ENCODE measurements around the gene NUTM1.
"Not testable (repeated sequence)": the region's sequence is repeated elsewhere in the genome, so short reads cannot be mapped to it uniquely, and the experiment has no call there.

NUTM1 gene

DNA sequence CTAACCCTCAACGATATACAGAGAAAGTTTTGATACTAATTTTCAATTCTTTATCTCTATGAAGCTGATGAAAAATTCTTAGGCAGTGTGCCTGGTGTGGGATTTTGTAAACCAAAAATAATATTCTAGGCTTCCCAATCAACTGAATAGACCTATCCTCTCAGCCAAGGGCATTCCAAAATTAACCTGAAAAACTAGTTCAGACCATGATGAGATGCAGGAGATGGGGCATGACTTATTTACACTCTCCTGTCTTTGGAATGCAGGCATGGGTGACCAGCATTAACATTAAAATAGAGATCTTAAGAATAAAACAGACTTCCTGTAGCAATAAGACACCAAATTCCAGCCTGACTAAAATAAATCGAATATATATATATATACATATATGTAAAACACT, 31.7 kb downstream of the NUTM1 start (continued):
- TF ChIP-seq ZNF624 (tag by site-specific recombination; IDR thresholded peaks at IDR 0.05) (no peak), ZNF76 (tag by site-specific recombination; IDR thresholded peaks at IDR 0.05; ENCODE audit: borderline replicate concordance, low read depth) (no peak), ZNF561 (tag by site-specific recombination; IDR thresholded peaks at IDR 0.05; ENCODE audit: borderline replicate concordance) (no peak), ZNF404 (tag by site-specific recombination; IDR thresholded peaks at IDR 0.05) (no peak), ZFP37 (tag by site-specific recombination; IDR thresholded peaks at IDR 0.05) (no peak), ZNF221 (tag by site-specific recombination; IDR thresholded peaks at IDR 0.05; ENCODE audit: borderline replicate concordance) (no peak), ZBTB20 (tag by site-specific recombination; IDR thresholded peaks at IDR 0.05) (no peak)
- TF ChIP-seq, protein P1, sequence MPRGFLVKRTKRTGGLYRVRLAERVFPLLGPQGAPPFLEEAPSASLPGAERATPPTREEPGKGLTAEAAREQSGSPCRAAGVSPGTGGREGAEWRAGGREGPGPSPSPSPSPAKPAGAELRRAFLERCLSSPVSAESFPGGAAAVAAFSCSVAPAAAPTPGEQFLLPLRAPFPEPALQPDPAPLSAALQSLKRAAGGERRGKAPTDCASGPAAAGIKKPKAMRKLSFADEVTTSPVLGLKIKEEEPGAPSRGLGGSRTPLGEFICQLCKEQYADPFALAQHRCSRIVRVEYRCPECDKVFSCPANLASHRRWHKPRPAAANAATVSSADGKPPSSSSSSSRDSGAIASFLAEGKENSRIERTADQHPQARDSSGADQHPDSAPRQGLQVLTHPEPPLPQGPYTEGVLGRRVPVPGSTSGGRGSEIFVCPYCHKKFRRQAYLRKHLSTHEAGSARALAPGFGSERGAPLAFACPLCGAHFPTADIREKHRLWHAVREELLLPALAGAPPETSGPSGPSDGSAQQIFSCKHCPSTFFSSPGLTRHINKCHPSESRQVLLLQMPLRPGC (tag by site-specific recombination; IDR thresholded peaks at IDR 0.05): no peak
- TF ChIP-seq, protein P2, sequence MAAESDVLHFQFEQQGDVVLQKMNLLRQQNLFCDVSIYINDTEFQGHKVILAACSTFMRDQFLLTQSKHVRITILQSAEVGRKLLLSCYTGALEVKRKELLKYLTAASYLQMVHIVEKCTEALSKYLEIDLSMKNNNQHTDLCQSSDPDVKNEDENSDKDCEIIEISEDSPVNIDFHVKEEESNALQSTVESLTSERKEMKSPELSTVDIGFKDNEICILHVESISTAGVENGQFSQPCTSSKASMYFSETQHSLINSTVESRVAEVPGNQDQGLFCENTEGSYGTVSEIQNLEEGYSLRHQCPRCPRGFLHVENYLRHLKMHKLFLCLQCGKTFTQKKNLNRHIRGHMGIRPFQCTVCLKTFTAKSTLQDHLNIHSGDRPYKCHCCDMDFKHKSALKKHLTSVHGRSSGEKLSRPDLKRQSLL (tag by site-specific recombination; IDR thresholded peaks at IDR 0.05): no peak

DNA sequence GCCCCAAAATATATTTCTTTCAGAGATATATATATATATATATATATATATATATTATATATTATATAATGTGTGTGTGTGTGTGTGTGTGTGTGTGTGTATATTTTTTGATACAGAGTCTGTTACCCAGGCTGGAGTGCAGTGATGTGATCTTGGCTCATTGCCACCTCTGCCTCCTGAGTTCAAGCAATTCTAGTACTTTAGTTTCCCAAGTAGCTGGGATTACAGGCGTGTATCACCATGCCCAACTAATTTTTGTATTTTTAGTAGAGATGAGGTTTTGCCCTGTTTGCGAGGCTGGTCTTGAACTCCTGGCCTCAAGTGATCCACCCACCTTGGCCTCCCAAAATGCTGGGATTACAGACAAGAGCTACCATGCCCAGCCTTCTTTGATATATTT, 32.4 kb downstream of the NUTM1 start:
- H3K27ac ChIP-seq (ENCODE audit: extremely low read depth, low read depth, low read length); POLR2A ChIA-PET; H3K9me3 ChIP-seq (ENCODE audit: control insufficient read depth, insufficient read depth, low read depth, low read length); H3K4me1 ChIP-seq (ENCODE audit: control insufficient read depth, insufficient read depth, low read length); H3K36me3 ChIP-seq (ENCODE audit: control insufficient read depth in 2 of 2, insufficient read depth in 1 of 2, low read length in 2 of 2); CTCF ChIA-PET; H3K4me3 ChIP-seq (ENCODE audit: low read depth, low read length): not testable (repeated sequence)

DNA sequence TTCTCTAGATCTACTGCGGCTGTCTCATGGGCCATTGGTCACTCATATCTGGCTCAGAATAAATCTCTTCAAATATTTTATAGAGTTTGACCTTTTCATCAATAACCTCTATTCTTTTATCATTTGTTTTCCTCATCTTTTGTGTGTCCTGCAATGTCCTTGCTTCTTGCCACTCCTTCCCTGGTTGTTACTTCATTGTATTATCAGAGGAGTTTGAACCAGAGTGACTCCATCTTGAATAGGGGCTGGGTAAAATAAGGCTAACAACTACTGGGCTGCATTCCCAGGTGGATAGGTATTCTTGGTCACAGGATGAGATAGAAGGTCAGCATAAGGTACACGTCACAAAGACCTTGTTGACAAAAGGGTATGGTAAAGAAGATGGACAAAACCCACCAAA, 33.7 kb downstream of the NUTM1 start:
- Histone ChIP-seq H3K4me3 (ENCODE audit: low read depth, low read length) (no peak overlapping the region), H3K36me3 (ENCODE audit: control insufficient read depth in 2 of 2, insufficient read depth in 1 of 2, low read length in 2 of 2) (no peaks in the 10 kb centered on the region), H3K4me1 (ENCODE audit: control insufficient read depth, insufficient read depth, low read length) (no peaks in the 10 kb centered on the region), H3K27ac (ENCODE audit: extremely low read depth, low read depth, low read length) (no peak overlapping the region), H3K9me3 (ENCODE audit: control insufficient read depth, insufficient read depth, low read depth, low read length) (no peaks in the 10 kb centered on the region)
- TF ChIP-seq, protein P3, sequence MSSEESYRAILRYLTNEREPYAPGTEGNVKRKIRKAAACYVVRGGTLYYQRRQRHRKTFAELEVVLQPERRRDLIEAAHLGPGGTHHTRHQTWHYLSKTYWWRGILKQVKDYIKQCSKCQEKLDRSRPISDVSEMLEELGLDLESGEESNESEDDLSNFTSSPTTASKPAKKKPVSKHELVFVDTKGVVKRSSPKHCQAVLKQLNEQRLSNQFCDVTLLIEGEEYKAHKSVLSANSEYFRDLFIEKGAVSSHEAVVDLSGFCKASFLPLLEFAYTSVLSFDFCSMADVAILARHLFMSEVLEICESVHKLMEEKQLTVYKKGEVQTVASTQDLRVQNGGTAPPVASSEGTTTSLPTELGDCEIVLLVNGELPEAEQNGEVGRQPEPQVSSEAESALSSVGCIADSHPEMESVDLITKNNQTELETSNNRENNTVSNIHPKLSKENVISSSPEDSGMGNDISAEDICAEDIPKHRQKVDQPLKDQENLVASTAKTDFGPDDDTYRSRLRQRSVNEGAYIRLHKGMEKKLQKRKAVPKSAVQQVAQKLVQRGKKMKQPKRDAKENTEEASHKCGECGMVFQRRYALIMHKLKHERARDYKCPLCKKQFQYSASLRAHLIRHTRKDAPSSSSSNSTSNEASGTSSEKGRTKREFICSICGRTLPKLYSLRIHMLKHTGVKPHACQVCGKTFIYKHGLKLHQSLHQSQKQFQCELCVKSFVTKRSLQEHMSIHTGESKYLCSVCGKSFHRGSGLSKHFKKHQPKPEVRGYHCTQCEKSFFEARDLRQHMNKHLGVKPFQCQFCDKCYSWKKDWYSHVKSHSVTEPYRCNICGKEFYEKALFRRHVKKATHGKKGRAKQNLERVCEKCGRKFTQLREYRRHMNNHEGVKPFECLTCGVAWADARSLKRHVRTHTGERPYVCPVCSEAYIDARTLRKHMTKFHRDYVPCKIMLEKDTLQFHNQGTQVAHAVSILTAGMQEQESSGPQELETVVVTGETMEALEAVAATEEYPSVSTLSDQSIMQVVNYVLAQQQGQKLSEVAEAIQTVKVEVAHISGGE (tag by site-specific recombination; conservative IDR thresholded peaks at IDR 0.05; ENCODE audit: low read depth): no peak
- TF ChIP-seq SCRT2 (tag by site-specific recombination; IDR thresholded peaks at IDR 0.05) (no peak), HOXA7 (CRISPR knock-in tag; IDR thresholded peaks at IDR 0.05; ENCODE audit: borderline replicate concordance) (no peak)
- CTCF ChIA-PET: no interaction called here
- POLR2A ChIA-PET: no interaction called here

DNA sequence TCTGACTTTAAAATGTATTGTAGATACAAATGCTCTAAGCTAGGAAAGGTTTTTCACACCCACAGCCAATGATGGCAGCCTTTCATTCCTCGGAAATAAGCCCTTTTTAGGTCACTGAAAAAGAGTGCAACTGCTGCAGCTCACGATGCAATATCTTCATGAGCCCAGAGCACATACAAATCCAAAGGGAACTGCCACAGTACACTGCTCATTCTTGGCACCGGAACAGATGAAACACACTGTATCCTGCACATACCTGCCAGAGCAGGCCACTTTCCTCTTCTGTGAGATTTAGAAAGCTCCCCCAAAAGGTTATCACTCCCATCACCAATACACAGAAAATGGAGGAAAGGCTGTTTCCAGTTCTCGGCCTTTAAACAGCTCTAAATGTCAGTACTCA, 37.4 kb downstream of the NUTM1 start:
- POLR2A ChIA-PET; CTCF ChIA-PET; H3K9me3 ChIP-seq (ENCODE audit: control insufficient read depth, insufficient read depth, low read depth, low read length); H3K4me3 ChIP-seq (ENCODE audit: low read depth, low read length); H3K4me1 ChIP-seq (ENCODE audit: control insufficient read depth, insufficient read depth, low read length); H3K36me3 ChIP-seq (ENCODE audit: control insufficient read depth in 2 of 2, insufficient read depth in 1 of 2, low read length in 2 of 2); H3K27ac ChIP-seq (ENCODE audit: extremely low read depth, low read depth, low read length): not testable (repeated sequence)

DNA sequence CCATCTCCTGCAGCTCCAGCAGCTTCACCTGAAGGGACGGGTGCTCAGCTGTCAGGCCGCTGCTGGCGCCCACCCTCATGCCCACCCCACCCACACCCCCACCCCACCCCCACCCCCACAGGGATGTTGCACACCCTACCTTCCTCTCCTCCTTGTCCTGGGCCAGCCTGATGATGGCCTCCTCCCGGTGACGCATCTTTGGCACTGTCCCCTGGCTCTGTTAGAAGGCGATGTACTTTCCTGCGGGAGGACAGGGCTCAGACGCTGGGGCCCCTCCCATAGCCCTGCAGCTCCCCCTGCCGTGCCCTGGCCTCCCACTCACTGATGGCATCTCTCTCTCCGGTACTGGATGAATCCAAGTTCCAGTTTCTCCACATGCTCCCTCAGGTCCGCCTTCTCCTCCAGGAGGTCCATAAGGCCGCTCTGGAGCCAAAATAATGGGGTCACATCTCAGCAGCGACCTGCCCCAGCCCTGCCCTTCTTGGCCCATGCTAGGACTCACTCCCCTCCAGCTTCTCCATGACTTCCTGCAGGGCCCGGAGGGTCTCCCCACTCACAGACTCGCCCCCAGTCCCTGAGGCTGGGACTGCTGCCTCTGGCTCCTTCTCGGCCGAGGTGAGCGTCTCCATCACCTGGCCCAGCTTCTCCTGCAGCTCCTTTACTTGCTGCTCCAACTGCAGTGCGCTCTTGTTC, 38.9 kb downstream of the NUTM1 start:
- POLR2A ChIA-PET; H3K36me3 ChIP-seq (ENCODE audit: control insufficient read depth in 2 of 2, insufficient read depth in 1 of 2, low read length in 2 of 2); H3K4me1 ChIP-seq (ENCODE audit: control insufficient read depth, insufficient read depth, low read length); H3K4me3 ChIP-seq (ENCODE audit: low read depth, low read length); H3K9me3 ChIP-seq (ENCODE audit: control insufficient read depth, insufficient read depth, low read depth, low read length); CTCF ChIA-PET; H3K27ac ChIP-seq (ENCODE audit: extremely low read depth, low read depth, low read length): not testable (repeated sequence)

DNA sequence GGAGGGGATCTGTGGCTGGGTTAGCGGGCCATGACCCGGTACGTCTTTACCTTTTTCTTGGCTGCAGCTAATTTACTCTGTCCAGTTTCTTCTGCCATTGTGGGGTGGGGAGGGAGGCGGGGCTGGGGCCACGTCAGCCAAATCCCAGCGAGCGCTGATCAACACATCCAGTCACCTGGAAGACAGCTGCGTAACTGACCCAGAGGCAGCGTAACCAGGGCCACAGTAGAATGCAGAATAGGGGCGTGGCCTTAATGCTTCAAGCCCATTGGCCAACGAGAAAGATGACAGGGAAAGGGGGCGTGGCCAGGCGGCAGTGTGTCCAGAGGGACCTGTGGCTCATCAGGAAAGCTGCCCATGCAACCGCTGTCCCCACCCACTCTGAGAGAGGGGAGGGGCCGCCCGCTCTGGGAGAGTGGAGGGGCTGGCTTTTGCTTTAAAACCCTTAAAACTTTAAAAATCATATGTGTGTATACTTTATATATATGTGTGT, 46.5 kb downstream of the NUTM1 start:
- H3K27ac ChIP-seq (ENCODE audit: extremely low read depth, low read depth, low read length); POLR2A ChIA-PET; H3K4me3 ChIP-seq (ENCODE audit: low read depth, low read length); H3K4me1 ChIP-seq (ENCODE audit: control insufficient read depth, insufficient read depth, low read length); H3K36me3 ChIP-seq (ENCODE audit: control insufficient read depth in 2 of 2, insufficient read depth in 1 of 2, low read length in 2 of 2); CTCF ChIA-PET; H3K9me3 ChIP-seq (ENCODE audit: control insufficient read depth, insufficient read depth, low read depth, low read length): not testable (repeated sequence)

DNA sequence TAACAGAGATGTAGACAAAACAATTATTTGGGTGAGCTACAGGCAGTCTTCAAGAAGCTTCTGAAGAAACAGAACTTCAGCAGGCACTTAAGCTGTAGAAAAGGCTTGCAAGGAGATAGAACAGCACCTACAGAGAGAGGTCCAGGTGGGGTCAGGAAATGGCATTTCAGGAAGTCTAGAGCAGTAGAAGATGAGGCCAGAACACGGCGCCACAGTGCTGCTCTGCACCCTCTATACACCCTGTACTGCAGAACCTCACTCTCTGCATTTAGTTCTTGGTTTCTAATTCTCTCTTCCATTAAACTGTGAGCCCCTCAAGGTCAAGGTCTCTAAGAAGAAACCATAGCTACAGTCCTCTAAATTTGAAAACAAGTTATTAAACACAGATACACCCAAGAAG, 49.9 kb downstream of the NUTM1 start:
- H3K27ac ChIP-seq (ENCODE audit: extremely low read depth, low read depth, low read length); H3K4me3 ChIP-seq (ENCODE audit: low read depth, low read length); H3K4me1 ChIP-seq (ENCODE audit: control insufficient read depth, insufficient read depth, low read length); POLR2A ChIA-PET; H3K9me3 ChIP-seq (ENCODE audit: control insufficient read depth, insufficient read depth, low read depth, low read length); H3K36me3 ChIP-seq (ENCODE audit: control insufficient read depth in 2 of 2, insufficient read depth in 1 of 2, low read length in 2 of 2); CTCF ChIA-PET: not testable (repeated sequence)
